TTC549 (cell line): Measurements from ENCODE around the gene TRMT11.
"Not testable (repeated sequence)": the region's sequence is repeated elsewhere in the genome, so short reads cannot be mapped to it uniquely, and the experiment has no call there.

Experiments used
- FAIRE-seq: peaks from 2 replicates; lab custom pipeline; 2012; peaks lifted over from hg19 to GRCh38; lab: Jason Lieb, UNC

TRMT11 gene

DNA sequence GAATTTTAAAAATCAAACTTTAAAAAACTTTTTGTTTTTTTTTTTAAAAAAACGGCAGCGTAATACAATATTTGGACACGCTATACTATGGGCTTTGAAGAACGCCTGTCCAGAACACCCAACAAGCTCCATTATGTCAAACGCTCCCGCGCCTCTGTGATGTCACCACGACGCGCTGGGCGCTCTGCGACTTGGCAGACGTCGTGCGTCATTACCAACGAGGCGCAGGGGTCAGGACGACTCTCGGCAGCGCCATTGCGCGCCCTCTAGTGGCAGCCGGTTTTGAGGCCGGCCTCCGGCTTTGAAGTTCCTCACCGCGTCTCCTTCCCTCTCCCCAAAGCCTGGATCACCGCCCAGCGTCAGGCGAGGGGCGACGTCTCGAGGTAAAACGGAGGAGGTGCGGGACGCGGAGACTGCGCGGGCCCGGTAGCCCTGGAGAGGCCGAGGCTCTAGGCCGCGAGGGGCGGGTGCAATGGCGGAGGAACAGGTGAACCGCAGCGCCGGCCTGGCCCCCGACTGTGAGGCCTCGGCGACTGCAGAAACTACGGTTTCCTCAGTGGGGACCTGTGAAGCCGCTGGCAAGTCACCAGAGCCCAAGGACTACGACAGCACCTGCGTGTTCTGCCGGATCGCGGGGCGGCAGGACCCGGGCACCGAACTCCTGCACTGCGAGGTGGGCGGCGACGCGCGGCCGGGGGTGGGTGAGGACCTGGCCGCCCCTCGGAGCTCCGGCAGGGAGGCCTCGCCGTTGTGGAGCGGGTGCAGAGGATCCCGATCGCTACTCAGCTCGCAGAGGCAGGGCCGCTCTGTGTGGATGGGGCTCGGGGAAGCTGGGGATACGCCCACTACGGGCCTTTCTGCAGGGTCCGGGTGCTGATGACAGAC is 29.6 kb upstream of the TRMT11 start, which contains the start of gene HINT3:
HINT3 (plus strand) TSS at position 265 of the 885 bp plus-strand sequence; CDS start at position 473, 208 bp downstream.
- peak; percentile 69 for FAIRE-seq

DNA sequence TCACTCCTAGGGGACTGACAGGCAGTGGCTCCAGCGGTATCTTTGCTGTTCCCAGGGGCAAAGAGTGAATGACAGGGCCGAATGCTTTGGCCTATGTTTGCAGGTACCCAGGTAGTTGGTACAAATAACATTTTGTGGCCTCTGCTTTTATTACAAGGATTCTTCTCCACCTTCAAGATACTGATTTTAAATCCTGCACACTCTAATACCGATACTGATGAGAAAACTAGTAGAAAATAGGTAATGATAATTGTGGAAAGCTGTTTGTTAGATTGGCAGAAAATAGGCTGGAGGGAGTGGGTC is 29.0 kb upstream of the TRMT11 start:
- FAIRE-seq: no peak

DNA sequence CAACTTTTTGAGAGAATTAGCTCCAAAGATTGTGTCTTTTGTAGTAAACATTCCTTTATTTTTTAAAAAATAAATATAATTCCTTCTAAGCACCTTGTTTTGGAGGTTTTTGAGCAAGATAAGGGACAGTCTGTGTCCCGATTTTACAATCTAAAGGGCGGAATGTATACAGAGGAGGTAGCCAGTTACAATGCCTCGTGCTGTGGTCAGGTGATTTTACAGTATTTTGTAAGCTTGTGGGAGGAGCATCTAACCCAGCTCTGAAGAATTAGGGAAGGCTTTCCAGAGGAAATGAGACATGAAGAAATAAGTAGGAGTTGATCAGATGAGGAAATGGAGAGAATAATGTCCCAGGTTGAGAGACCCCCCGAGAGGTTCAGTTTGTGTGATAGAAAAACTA is 28.5 kb upstream of the TRMT11 start:
- FAIRE-seq: no peak

DNA sequence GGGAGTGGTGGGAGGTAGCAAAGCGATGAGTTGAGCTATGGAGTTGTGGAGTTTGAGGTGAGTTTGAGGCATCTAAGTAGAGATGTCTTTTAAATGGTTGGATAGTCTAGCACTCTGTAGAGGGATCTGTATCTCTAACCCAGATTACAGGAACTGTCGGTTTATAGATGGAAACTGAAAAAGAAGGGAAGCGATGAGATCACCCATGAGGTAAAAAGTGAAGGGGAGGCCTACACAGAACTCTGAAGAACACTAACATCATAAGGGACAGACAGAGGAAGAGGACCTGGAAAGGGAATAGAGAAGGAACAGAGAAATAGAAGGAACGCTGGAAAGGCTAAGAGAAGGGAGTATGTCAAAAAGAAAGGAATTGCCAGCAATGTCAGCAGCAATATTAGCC is 27.3 kb upstream of the TRMT11 start:
- no peak for FAIRE-seq

DNA sequence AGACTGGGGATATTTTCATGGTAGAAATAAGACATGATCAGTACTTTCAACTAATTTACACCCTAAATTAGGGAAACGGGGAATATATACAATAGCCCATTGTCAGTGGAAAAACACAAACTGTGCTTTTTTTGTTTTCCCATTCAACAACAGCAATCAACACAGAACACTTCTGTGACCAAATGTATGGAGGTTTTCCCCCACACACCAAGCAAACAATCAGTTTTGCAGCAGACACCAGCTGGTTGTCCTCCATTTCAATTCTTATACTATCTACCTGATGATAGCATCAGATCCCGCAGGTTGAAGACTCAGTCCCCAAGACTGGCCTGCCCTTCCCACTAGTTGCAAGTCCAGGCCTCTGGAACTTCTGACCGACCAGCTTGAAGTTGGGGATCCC is 25.2 kb upstream of the TRMT11 start:
- FAIRE-seq: no peak

DNA sequence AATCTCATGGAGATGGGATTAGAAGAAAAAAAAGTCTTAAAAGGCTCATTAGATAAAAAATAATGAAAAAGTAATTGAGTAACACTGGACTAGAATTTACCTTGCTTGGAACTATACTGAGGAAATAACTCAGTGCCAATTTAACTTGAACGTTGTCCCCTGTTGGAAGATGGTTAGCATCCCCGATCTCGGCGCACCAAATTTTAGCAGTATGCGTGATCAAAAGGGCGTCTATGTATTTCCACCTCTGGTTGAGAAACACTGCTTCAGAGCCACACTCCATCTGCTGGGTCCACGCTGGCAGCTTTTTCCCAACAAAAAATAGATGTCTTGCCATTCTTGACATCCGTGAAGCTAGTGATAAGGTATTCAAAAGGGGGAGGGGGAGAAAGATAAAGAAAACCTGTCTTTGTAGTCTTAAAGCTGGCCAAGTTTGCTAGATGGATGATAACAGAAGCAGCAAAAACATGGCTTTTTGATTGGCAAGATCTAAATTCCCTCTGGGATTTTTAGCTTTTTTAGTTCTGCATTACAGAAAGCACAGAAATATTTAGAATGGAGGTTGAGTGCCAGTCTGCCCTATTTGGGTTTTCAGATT is 23.3 kb upstream of the TRMT11 start:
- FAIRE-seq: no peak

DNA sequence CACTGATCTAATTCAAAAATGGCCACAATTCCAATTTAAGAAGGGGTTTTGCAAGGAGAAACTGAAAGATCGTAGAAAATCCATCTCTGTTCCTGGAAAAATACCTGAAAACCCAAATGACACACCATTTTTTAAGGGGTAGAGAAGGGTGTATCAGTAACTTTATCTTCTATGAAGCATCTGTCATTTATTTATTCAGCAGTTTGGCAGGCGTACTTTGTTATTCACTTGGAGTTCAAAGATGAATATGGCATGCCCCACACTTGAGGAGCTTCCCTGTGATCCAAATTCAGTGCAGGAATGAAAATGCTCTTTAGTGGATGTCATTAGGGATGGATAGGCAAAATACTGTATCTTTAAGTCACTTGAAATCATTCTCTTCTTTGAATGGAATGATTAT is 22.5 kb upstream of the TRMT11 start:
- no peak for FAIRE-seq

DNA sequence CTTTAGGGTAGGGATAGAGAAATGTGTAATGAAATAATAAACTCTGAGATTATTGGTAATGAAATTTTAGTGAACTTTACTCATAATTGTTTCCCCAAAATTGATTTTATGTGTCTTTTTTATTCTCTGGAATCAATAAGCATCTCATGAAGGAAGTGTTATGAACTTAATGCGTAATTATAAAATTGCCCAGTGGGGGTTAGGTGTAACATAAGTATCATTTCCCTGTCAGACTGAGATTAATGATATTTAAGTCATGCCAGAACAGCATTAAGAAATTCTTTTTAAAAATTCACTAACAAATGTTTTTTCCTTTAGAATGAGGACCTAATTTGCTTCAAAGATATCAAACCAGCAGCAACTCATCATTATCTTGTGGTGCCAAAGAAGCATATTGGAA is 19.8 kb upstream of the TRMT11 start:
- no peak for FAIRE-seq

DNA sequence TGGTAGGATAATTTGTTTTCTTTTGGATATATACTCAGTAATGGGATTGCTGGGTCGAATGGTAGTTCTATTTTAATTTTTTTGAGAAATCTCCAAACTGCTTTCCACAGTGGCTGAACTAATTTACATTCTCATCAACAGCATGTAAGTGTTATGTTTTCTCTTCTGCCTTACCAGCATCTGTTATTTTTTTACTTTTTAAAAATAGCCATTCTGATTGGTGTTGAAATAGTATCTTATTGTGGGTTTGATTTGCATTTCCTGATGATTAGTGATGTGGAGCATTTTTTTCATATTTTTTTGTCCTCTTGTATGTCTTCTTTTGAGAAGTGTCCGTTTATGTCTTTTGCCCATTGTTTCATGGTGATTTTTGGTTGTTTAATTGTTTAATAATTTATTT is 17.8 kb upstream of the TRMT11 start:
- FAIRE-seq: no peak

DNA sequence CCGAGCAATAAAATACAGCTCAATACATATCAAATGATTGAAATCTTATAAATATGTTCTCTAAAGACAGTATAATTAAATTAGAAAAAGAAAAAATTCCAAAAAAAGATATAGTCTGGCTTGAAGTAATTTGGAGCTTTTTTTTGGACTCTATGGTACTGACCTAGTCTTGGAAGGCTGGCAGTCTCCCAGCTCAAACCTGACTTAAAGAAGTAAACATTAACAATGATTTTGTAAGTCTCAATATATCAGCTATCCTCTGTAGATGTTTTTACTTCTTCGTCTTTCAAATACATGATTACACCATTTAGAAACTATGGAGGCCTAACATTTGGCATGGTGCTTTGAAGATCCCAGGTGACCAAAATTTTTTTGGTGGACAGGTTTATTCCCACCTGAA is 15.6 kb upstream of the TRMT11 start:
- no peak for FAIRE-seq

DNA sequence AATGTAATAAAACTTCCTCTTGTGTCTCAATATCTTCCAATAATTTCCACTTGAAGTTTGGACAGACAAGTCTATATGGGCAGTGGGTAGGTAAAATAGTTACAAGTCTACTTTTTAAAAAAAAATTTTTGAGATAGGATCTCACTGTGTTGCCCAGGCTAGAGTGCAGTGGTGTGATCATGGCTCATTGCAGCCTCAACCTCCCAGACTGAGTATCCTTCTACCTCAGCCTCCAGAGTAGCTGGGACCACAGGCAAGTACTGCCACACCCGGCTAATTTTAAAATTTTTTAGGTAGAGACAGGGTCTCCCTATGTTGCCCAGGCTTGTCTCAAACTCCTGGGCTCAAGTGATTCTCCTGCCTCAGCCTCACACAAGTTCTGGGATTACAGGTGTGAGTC is 13.9 kb upstream of the TRMT11 start:
- not testable (repeated sequence) for FAIRE-seq

DNA sequence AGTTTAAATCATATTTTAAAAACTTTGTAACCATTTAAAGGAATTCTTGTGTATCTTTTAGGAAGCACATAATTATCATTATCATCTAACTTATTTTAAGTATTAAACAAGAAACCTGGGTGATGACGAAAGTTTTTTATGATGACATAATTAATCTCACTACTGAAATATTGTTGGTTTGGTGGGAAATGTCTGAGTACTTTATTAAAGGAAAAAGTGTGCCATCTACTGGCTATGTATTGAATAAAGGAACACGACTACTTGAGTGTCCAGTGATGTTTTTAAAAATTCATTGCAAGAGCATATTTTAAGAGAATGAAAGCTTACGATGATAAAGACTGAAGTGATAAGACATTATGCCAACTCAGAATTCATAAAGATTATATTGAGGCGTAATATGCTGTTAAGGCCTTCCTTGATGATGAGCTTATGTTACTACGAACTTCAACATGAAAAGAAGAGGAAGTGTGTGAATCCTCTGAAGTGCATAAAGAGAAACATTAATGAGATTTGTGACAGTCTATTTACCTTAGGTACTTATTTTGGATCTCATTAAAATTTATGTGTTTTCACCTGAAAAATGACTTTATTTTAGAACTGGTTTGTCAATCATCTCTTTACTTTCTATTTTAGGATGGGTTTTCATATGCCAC is 12.0 kb upstream of the TRMT11 start:
- peak; percentile 90 for FAIRE-seq

DNA sequence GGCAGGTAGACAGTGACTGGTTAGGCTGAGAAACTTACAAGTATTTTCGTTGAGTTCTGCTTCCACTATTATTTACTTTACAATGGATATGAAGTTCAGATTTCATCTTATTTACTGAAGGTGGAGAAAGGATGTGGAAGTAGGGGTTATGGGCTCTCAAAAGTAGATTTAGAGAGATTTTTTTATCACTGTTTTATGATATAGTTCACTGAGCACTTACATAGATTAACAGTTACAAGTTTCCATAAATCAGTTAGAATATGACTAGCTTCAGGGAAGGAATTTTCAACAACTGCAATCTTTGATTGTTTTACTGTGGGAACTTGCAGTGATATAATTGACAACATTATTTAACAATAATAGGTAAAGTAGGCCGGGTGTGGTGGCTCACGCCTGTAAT is 7.2 kb upstream of the TRMT11 start:
- no peak for FAIRE-seq

DNA sequence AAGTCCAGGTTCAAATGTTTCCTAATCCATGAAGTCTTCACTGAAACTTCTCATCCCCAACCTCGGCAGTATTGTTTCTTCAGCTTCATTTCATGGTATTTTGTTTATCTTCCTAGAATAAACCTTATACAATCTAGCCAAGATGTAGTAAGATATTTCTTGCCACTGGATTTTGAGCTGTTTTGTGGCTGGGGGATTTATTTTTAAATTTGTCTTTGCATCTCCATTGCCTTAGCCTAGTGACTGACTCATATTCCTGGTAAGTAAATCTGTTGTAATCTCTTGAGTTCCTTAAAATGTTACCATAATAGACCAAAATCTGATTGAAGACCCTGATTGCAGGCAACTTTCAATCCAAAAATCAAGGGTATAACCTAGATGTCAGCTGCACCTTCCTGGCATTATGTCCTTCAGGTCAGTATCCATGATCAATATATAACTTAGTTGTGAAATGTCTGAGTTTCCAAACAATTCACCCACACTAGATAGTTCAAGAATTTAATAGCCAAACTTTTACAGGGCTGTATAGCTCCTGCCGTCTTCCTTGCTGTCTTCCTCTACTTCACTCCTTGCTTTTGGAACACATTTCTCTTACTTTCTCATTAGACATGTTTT is 4.7 kb upstream of the TRMT11 start:
- no peak for FAIRE-seq

DNA sequence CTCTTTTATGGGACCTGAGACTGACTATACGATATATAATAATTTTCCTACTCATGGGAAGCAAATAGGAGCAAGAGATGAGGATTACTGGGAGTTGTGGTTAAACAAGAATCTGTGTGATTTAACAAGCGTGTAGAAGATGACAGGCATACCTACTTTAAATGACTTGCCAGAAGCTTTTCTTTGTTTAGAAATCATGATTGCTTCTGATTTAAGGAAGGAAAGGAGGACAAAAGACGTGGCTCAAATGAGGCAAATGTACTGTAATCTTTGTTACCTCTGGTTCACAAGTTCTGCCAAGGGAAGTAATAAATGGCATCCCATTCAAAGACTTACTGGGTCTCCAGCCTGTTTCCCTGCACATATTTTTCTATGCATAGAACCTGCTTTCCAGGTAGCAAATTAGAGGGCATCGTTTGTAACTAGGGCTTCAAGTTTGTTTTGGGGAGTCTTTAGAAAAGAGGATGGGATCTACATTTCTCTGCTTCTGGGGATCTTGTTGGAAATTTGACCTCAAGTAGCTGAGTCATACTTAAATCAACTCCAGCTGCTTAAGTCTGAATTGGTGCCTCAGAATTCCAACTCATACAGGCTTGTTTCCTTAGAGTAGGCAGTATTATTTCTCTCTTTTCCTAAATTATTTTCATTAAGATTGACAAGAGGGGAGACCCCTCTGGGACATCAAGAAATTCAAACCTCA is 2.9 kb upstream of the TRMT11 start:
- FAIRE-seq: no peak

DNA sequence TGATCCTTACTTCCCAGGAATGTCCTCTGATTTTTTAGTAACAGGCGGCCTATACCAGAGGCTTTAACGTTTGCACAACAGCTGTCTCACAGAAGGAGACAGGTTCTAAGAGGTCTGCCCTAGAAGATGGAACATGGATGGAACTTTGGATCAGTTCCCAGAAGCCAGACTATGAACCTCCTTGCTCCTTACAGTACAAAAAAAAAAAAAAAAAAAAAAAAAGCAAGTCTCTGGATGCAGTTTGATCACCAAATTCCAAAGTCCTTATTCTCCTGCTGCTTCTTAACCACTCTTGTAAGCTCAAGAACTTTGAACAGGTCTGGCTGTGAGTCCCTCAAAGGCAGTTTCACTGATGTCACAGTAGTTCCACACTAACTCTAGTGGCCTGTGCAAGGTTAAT is 2.0 kb upstream of the TRMT11 start:
- no peak for FAIRE-seq

DNA sequence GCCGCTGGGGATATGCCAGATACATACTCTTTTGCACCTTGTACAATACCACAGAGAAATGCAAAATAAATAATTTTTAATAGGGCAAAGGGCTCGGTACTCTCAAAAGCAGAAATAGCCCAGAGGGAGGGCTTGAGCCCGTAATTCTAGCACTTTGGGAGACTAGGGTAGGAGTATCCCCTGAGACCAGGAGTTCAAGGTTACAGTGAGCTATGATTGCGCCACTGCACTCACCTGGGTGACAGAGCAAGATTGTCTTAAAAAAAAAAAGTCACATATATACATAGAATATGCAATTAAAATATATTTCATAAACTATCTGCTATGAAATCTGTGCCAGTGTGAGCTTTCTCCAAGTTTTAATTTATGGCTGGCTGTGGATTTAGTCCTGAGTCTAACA is 818 bp upstream of the TRMT11 start:
- no peak for FAIRE-seq

DNA sequence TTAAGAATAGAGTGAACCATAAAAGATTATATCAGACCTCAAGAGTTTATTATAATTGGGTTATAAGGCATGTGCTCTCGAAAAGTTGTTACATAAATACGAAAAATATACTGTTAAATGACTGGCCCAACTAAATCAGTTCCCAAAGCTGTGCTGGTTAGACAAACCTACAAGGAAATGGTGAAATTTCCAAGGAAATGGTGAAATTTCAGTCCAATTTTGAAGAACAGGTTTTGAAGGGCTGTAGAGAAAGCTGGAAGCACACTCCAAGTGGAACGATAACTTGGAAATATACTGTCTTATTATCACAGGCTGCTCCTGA is 400 bp upstream of the TRMT11 start:
- FAIRE-seq: no peak

DNA sequence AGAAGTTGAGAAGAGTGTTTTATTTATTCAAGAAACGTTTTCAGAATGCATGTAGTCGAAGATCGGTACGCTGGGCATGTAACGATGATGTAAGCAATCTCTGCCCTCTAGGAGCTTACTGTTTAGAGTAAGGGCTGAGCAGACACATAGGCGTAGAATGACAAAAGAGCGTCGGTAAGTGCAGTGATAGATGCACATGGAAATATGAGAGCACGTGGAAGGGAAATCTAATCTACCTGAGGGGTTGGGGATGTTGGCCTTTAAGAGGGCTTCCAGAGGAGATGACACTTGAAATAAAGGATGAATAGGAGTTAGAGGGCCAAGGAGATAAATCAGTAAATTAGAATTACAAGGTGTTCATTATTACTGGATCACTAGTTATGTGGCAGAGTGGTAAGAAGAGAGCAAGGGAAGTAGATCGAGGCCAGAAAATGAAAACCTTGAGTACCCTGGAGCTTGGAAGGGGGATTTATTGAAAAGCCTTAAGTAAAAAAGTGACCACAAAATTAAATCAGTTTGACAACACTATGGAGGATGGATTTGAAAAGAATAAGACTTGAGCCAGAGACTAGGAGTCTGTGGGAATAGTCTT is 782 bp downstream of the TRMT11 start:
- FAIRE-seq: no peak

DNA sequence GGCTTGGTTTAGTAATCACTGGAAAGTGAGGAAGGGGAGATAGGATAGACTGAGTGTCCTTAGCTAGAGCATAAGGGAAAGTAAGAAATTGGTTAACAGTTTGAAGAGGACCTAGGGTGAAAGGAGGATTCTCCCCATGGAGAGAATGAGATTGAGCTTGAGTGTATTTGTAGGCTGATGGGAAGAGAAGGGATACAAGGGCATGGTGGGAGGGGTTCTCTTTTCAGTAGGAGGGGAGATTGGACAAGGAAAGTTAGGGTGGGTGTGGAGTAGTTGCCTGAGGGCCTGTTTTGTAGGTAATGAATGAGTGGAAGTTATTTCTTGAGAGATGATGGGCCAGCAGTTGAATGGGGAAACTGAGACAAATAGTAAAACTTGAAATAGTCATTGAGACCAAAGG is 1.9 kb downstream of the TRMT11 start:
- no peak for FAIRE-seq

DNA sequence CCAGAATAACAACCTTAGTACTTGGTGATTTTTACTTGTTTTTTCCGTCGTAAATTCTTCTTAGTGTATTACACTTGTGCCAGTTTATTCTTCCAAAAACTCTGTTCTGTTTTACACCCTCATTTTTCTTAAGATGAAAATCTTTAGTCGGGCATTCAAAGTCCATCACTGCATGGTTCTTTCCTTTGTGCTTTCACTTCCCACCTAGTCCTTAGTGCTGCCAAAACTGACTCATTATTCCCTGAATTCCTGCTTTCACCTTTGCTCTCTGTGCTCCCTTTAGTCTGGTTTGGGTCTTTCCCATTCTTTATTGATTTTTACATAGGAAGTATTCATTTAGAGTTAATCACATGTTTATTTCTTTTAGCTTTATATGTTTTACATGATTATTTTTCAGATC is 3.3 kb downstream of the TRMT11 start:
- no peak for FAIRE-seq

DNA sequence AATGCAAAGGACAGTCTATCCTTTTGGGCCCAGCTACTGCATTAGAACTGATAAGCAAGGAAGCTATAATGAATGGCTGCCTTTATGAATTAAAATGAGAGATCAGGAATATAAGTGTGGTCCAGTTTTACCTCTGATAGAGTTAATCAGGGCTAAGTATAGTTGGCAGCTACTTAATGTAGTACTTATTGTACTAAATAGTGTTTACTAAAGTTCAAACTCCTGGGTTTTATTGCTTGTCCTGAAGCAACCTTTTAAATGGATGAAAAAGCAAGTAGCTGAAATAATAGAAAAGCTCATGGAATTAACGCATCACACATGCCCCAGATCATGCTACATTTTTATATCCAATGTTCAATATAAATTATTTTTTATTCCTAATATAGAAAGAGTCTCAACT is 5.3 kb downstream of the TRMT11 start:
- no peak for FAIRE-seq
